Fibroblast of pulmonary artery (primary cell): ENCODE measurements around the gene PSAP.

Experiments used
- DNase-seq: peaks from one replicate; pipeline ENCODE4 v3.0.0-alpha.2; 2010; ENCODE audit warnings: low read depth
- H3K4me3 ChIP-seq: replicated peaks from 2 replicates; pipeline ENCODE4 v1.5.1; 2011; ENCODE audit warnings: low read depth, mild to moderate bottlenecking, control low read depth, low read length, moderate library complexity
- CTCF ChIP-seq: IDR thresholded peaks from 2 replicates; pipeline ENCODE4 v1.5.1; 2011; ENCODE audit warnings: mild to moderate bottlenecking, control low read depth, low read length, inconsistent platforms; ENCODE audit errors: missing control alignments

The PSAP gene

GRCh38 chr10:71816421-71816851 lies 34.6 kb downstream of the PSAP start:
- H3K4me3 ChIP-seq: no peak overlapping the region
- DNase-seq: no peak
- TF ChIP-seq CTCF: no peak

DNA sequence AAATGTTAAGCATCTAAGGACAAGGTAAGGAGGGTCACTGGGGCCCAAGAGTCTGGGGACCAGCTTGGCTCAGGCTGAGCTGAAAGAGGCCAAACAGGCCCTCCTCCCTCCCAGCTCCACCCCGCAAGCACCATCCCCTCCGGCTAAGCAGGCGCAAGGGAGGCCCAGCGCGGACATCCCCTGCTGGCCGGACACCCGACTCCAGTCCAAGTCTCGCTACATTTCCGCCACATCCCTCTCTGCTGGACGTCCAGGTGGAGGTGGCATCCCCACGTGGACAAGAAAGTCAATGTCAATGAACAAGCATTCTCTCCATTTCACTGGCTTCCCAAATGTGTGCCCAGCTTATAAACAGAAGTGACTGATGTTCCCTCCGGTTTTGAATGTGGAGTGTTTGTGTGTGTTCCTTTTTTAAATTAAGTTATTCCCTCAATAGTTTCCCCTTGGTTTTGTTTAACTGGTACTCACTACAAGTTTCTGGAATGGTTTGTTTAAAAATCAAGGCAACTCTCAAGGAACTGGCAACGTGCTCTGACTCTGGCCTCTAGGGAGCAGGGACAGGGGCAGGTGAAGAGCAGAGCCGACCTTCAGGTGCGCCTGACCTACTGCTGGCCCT lies 35.4 kb downstream of the PSAP start:
- DNase-seq: no peak
- no peak overlapping the region for H3K4me3 ChIP-seq
- TF ChIP-seq CTCF: no peak

GRCh38 chr10:71814922-71815411 lies 36.1 kb downstream of the PSAP start:
- no peak for TF ChIP-seq CTCF
- no peak for DNase-seq
- H3K4me3 ChIP-seq: no peak overlapping the region

GRCh38 chr10:71812913-71813590 lies 38.0 kb downstream of the PSAP start:
- no peak for TF ChIP-seq CTCF
- no peak overlapping the region for H3K4me3 ChIP-seq
- no peak for DNase-seq

DNA sequence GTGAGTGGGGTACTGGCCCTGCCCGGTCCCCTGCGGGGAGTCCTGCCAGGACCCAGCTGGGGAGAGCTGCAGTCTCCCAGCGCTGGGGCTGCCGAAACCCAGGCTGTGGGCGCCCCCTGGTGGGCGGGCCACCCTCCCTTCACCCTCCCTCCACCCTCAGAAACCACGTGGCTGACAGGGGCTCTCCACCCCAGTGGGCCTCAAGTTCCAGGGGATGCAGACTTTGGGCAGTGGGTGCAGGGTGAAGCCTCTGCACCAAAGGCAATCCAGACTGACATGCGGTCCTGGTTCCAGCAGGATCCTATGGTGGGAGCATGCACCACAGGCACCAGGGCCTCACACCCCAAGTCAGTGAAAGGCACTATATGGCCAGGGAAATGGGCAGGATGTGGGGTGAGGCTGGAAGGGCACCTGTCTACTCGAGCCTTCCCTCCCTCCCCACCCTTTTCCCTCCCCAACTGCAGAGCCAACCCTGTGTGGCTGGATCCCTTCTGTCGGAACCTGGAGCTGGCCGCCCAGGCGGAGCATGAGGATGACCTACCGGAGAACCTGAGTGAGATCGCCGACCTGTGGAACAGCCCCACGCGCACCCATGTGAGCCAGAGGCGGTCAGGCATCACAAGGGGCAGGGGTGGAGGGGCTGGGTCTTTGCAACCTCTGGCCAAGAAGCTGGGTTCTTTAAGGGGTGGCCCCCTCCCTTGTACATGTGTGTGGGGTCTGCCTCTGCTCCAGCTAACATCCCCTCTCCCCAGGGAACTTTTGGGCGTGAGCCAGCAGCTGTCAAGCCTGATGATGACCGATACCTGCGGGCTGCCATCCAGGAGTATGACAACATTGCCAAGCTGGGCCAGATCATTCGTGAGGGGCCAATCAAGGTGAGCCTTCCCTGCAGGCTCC lies 38.8 kb downstream of the PSAP start:
- DNase-seq: peak; percentile 54
- peak; percentile 79 for TF ChIP-seq CTCF
- H3K4me3 ChIP-seq: no peak overlapping the region

DNA sequence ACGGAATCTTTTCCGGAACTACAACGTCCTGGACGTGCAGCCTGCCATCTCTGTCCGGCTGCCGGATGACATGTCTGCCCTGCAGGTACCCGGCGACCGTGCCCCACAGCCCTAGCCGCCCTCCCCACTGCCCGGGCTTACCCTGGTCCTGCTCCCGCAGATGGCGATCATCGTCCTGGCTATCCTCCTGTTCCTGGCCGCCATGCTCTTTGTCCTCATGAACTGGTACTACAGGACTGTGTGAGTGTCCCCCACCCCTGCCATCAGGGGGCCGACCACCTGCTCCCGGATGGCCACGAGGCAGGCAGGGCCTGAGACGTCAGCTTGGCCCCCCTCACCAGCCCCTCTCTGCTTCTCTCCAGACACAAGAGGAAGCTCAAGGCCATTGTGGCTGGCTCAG lies 39.7 kb downstream of the PSAP start:
- TF ChIP-seq CTCF: no peak
- no peak for DNase-seq
- H3K4me3 ChIP-seq: no peak overlapping the region
